Measurements from ENCODE around the gene MAML1.

- TF ChIP-seq CTCF (IDR thresholded peaks at IDR 0.05) = no peak
- no peak for TF ChIP-seq POLR2A (IDR thresholded peaks at IDR 0.05)
Measured at GRCh38 chr5:179799644-179799973, 67.0 kb downstream of the MAML1 start.
